ENCODE data around the gene DIAPH2. TPM values are rescaled to one million over a fixed set of nuclear protein-coding genes. Genes with fewer than 3 reads are reported as not detected.

DIAPH2 gene
- 11.6 and 13.8 TPM in 2 replicates for total RNA-seq

GRCh38 chrX:96684339-96685209, at the start of gene DIAPH2:
DIAPH2 (plus strand) TSS chrX:96684842.

GRCh38 chrX:96883608-96884007, 199.0 kb downstream of the DIAPH2 start, which contains the start of gene RPA4:
RPA4 (plus strand) TSS chrX:96883908; CDS start chrX:96884311, 403 bp downstream.

Other genes with a start within 250 kb of the DIAPH2 start
- 0.71 and 0.74 TPM in 2 replicates for gene RPA4, start 199.1 kb downstream of the DIAPH2 start, total RNA-seq

Measured in smooth muscle cell of bladder (primary cell).